CD4-positive, alpha-beta T cell treated with Interleukin-2 at 100 ng/mL for 4 hours (primary cell): ENCODE results near the gene DCLRE1B.

Source experiments
- DNase-seq: peaks from one replicate; pipeline ENCODE4 v3.0.0-alpha.2; 2020; ENCODE audit warnings: low spot score

Gene DCLRE1B

DNA sequence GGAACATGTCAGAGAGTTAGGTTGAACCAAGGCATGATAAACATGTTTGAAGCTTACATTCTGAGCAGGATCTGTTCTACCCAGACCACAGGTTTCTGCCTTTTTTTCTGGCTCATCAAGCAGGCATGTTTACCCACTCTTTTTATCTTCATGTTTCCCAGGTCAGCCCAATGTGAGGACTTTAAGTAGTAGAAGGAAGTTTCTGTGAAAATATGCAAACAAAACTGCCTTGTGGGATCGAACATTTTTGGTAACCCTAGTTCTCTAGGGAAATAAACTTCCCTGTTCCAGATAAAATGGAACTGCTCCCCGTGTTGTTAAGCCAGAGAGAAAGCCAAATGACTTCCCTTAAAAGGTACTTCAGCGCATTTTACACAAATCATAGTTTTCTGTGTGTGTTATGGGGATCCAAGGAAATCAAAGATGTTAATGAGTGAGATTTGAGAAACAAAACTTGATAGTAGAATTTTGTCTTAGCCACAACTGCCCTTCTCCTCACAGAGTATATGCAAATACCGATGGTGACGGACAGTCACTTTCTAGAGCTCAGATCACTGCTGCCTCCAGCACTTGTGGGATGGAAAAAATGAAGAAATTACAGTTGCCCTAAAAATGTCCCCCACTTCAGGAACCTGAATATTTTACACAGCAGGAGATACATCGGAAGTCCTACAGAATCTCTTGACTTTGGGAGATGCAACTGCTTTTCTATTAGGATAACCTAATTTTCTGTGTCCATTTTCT, 23.2 kb downstream of the DCLRE1B start:
- no peak for DNase-seq

GRCh38 chr1:113928941-113929749, 24.0 kb downstream of the DCLRE1B start, which contains the start of gene HIPK1:
Gene HIPK1, plus strand, starts transcription at chr1:113929324.
- DNase-seq: peak; percentile 92

- no peak for DNase-seq
These were observed 24.8 kb downstream of the DCLRE1B start for GRCh38 chr1:113929750-113930498.

- DNase-seq: peak; percentile 93
These were observed 25.5 kb downstream of the DCLRE1B start for GRCh38 chr1:113930499-113931161.

- DNase-seq: peak; percentile 71
These were observed 26.3 kb downstream of the DCLRE1B start for GRCh38 chr1:113931451-113931851.

- DNase-seq: no peak
These were observed 28.9 kb downstream of the DCLRE1B start for GRCh38 chr1:113934006-113934405.

DNA sequence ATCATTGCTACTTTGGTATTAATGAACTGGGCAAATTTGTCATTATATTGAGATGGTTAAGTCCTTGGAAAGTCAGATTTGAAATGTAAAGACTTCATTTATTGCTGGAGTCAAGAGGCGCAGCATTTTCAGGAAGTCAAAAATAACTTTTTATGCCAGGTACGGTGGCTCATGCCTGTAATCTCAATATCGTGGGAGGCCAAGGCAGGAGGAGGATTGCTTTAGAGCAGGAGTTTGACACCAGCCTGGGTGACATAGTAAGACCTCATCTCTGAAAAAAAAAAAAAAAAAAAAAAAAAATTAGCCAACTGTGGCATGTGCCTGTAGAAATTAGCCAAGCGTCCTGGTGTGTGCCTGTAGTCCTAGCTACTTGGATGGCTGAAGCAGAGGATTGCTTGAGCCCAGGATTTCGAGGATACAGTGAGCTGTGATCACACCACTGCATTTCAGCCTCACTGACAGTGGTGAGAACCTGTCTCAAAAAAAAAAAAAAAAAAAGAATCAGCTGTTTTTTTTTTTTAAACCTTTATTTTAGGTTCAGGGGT, 29.5 kb downstream of the DCLRE1B start:
- no peak for DNase-seq

- no peak for DNase-seq
These were observed 30.1 kb downstream of the DCLRE1B start for GRCh38 chr1:113935176-113935575.

- peak; percentile 25 for DNase-seq
These were observed 30.8 kb downstream of the DCLRE1B start for GRCh38 chr1:113935970-113936369.

DNA sequence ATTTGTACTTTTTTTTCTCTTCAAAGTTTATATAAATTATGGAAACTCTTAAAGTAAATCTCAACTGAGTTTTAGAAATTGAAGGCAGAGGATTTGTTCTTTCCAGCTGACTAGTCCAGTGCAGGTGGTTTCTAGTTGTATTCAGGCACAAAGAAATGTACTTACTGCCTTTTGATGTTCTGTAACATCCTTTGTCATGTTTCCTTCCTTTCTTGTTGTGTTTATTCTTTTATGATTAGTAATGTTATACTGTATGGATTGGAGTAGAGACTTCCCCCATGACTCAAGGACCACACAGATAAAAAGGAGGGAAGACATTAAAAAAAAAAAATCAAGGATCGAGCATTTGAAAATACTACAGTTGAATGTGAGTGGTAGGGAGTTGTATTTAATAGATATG, 32.0 kb downstream of the DCLRE1B start:
- DNase-seq: peak; percentile 20

DNA sequence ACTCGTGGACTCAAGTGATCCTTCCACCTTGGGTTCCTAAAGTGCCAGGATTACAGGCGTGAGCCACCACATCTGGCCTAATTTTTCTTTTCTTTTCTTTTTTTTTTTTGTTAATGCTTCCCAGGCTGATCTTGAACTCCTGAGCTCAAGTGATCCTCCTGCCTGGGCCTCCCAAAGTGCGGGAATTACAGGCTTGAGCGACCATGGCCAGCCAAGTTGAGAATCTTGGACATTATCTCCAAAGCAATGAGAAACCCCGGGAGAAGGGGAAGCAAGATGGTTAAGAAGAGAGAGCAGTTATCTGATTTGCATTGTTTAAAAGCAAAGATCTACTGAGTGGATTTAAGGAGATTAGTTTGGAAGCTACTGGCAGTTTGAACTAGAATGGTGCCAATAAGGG, 33.1 kb downstream of the DCLRE1B start:
- no peak for DNase-seq

GRCh38 chr1:113940365-113941244, 35.5 kb downstream of the DCLRE1B start:
- DNase-seq: peak; percentile 43

DNA sequence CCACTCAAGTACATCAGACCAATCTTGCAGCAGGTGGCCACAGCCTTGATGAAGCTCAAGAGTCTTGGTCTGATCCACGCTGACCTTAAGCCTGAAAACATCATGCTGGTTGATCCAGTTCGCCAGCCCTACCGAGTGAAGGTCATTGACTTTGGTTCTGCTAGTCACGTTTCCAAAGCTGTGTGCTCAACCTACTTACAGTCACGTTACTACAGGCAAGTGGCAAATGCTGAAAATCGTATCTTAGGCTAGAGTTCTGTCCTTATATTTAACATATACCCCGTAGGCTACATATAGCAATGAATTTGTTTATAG, 36.1 kb downstream of the DCLRE1B start:
- no peak for DNase-seq

GRCh38 chr1:113942527-113942926, 37.4 kb downstream of the DCLRE1B start:
- no peak for DNase-seq

DNA sequence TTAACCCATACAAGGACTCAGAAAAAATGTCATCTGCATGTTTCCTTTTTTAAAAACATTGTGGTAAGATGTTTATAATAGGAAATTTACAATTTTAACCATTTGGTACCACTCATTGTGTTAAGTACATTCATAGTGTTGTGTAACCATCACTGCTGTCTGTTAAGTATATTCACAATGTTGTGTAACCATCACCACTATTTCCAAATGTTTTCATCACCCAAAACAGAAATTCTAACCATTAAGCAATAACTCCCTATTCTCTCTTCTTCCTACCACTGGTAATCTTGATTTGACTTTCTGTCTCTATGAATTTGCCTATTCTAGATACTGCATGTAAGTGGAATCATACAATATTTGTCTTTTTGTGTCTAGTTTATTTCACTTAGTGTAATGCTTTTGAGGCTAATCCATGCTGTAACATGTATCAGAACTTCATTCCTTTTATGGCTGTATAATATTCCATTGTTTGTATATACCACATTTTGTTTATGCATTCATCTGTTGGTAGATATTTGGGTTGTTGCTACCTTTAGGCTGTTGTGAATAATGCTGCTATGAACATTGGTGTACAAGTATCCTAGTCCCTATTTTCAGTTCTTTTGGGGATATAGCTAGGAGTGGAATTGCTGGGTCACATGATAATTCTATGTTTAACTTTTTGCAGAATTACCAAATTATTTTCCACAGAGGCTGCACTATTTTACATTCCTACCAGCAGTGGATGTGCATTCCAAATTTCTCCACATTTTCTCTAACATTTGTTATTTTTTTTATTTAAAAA, 38.1 kb downstream of the DCLRE1B start:
- DNase-seq: no peak

- no peak for DNase-seq
These were observed 40.2 kb downstream of the DCLRE1B start for GRCh38 chr1:113945329-113945728.

GRCh38 chr1:113946112-113946511, 41.0 kb downstream of the DCLRE1B start:
- DNase-seq: no peak

- DNase-seq: no peak
These were observed 41.7 kb downstream of the DCLRE1B start for GRCh38 chr1:113946678-113947387.

GRCh38 chr1:113947388-113948107, 42.4 kb downstream of the DCLRE1B start:
- no peak for DNase-seq
